Adrenal gland (tissue), 12 donors: ENCODE results near the gene SHROOM4. TPM values are rescaled to one million over a fixed set of nuclear protein-coding genes. Genes with fewer than 3 reads are reported as not detected.
A peak's percentile ranks its signal among the peaks of the same experiment; 100 is the strongest.

Experiments
- DNase-seq, 7 donors: peaks; one replicate each; pipeline ENCODE4 v3.0.0-alpha.2; 2019 to 2020
- H3K27ac ChIP-seq, 5 donors: fragments of 200-600 bp; sonication (generic) in 4 of 5; 1 replicate in 3 of 5; 2 replicates in 2 of 5; pipeline versions ENCODE4 v1.5.1 to v1.8.0; 2016 to 2020; ENCODE audit warnings: mild to moderate bottlenecking in 1 of 5
- H3K27me3 ChIP-seq: fragments of 200-600 bp; 2 replicates; pipeline ENCODE4 v1.8.0; 2021
- H3K36me3 ChIP-seq, 2 donors: fragments of 200-600 bp; replicated peaks in 1 of 2; 1 replicate in 1 of 2; 2 replicates in 1 of 2; pipeline versions ENCODE4 v1.5.1 to v1.8.0; 2018 to 2022
- H3K4me1 ChIP-seq, 2 donors: fragments of 200-600 bp; replicated peaks in 1 of 2; 1 replicate in 1 of 2; 2 replicates in 1 of 2; pipeline versions ENCODE4 v1.5.1 to v1.8.0; 2018 to 2021
- H3K4me3 ChIP-seq, 4 donors: fragments of 200-600 bp; sonication (generic) in 3 of 4; one replicate each; pipeline ENCODE4 v1.5.1; 2016 to 2018
- H3K9me3 ChIP-seq, 3 donors: fragments of 200-600 bp; sonication (generic) in 1 of 3; replicated peaks in 1 of 3; 1 replicate in 2 of 3; 2 replicates in 1 of 3; pipeline versions ENCODE4 v1.5.1 to v1.8.0; 2016 to 2021
- POLR2A ChIP-seq, 2 donors: fragments of 450-650 bp; IDR thresholded peaks; one replicate each; pipeline ENCODE4 v1.6.1; 2017; ENCODE audit warnings: antibody characterized with exemption in 2 of 2, mild to moderate bottlenecking in 2 of 2, moderate library complexity in 1 of 2
- WGBS, 4 donors: extraction: QIAGEN DNeasy Blood & Tissue Kit in 2 of 4; methylation state at CpG; one replicate each; pipeline versions ENCODE4 v1.1.5 to v1.1.7; 2013 to 2017; 5-methylcytosine and 5-hydroxymethylcytosine counted together
- intact Hi-C, 2 donors: fragments of 100-400 bp; cut with DNase I; formaldehyde crosslinking; loops; one replicate each; pipeline versions ENCODE4 v1.14.1 to v1.15.0; 2022 to 2023
- polyA plus RNA-seq, 3 donors: library from polyadenylated mRNA; stranded (reverse); fragments of 200-250 nt in 2 of 3; fragments of 350-450 nt in 1 of 3; fragmentation: Illumina TruSeq in 1 of 3; extraction: RNeasy Lipid Tissue Mini Kit (QIAGEN cat#74804) in 1 of 3; gene quantifications; one replicate each; pipeline ENCODE4 v1.2.3, GENCODE V29; 2013 to 2014
- total RNA-seq, 9 donors: library from RNA; depleted of rRNA in 4 of 9; stranded (reverse); fragments of >200 nt in 4 of 9; fragments of 120-200 nt in 1 of 9; fragmentation: NEBNext Ultra II Directional in 1 of 9; extraction: Animal tissue kit (Norgen Biotek cat#: 25700) in 1 of 9; gene quantifications; one replicate each; pipeline versions ENCODE4 v1.1.0 to v1.2.4, GENCODE V29; 2013 to 2023
- TF ChIP-seq, protein P1 (sequence below), 6 experiments: fragments of 450-650 bp in 4 of 6; fragments of 200-600 bp in 2 of 6; sonication (generic) in 1 of 6; IDR thresholded peaks; 1 replicate in 5 of 6; 2 replicates in 1 of 6; pipeline versions ENCODE4 v1.5.1 to v1.8.0; 2016 to 2021; ENCODE audit warnings: antibody characterized with exemption in 6 of 6, mild to moderate bottlenecking in 2 of 6, moderate library complexity in 1 of 6
- donor health status: healthy with polysubstance abuse.
- donor health status: Bipolar disorder and iron deficiency.
- donor health status: DM: yes; HTN: yes; CAD: no.
- donor health status: DM: no; HTN: no; CAD: no.
- donor health status: DM: no; HTN: no; CAD: no.
- donor health status: DM: yes; HTN: yes; CAD: no.

Gene SHROOM4
- total and polyA plus RNA-seq, 12 donors: 2.9 to 8.7 (median 5.9) TPM

DNA sequence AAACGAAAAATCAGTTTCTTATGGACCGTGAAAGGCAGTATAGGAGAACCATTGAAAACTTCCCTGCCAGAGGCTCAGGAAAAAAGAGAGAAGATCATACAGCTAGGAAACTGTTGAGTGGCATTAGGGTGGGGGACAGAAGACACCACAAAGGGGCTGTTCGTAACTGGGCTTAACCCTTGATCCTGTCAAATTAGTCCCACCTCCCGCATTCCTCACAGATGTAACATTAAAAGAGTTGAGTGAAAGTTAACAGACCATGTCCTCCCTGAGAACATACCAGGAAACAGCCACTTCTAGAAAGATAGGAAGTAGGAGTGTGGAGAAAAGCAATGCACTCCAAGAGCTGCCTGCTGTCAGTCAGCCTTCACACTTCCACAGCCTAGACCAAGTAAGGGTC lies 8.7 kb downstream of the SHROOM4 start:
- Histone ChIP-seq H3K27ac (no peak overlapping the region), H3K4me1 (no peaks in the 10 kb centered on the region), H3K27me3 (peaks cover 2% of the 10 kb centered on the region), H3K36me3 (no peaks in the 10 kb centered on the region), H3K9me3 (no peaks in the 10 kb centered on the region), H3K4me3 (no peak overlapping the region)
- no peak for DNase-seq
- intact Hi-C loops: no loop called here
- 73 to 94% (median 86%) methylated on average over 4 of the region's 4 CpGs for WGBS, 4 donors
- TF ChIP-seq, protein P1, sequence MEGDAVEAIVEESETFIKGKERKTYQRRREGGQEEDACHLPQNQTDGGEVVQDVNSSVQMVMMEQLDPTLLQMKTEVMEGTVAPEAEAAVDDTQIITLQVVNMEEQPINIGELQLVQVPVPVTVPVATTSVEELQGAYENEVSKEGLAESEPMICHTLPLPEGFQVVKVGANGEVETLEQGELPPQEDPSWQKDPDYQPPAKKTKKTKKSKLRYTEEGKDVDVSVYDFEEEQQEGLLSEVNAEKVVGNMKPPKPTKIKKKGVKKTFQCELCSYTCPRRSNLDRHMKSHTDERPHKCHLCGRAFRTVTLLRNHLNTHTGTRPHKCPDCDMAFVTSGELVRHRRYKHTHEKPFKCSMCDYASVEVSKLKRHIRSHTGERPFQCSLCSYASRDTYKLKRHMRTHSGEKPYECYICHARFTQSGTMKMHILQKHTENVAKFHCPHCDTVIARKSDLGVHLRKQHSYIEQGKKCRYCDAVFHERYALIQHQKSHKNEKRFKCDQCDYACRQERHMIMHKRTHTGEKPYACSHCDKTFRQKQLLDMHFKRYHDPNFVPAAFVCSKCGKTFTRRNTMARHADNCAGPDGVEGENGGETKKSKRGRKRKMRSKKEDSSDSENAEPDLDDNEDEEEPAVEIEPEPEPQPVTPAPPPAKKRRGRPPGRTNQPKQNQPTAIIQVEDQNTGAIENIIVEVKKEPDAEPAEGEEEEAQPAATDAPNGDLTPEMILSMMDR (IDR thresholded peaks at IDR 0.05): no peak
- TF ChIP-seq POLR2A (IDR thresholded peaks at IDR 0.05): no peak

DNA sequence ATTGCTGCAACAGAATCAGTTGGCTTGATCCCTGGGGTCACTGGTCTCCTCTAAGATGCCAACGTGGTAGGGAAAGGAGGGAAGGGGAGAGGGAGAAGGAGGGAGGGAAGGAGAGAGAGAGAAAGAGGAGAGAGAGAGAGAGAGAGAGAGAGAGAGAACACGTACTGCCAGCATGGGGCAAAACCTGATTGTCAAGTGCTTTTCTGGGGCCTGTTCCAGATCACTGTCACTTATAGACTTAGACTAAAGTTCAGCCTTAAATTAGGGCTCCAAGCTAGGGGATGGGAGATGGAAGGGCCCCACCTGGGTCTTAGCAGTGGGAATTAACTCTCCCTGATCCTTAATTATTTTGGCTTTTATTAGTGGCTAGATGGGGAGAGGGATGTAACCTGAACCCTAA lies 12.9 kb downstream of the SHROOM4 start:
- H3K36me3 ChIP-seq: no peaks in the 10 kb centered on the region
- TF ChIP-seq POLR2A (IDR thresholded peaks at IDR 0.05): no peak
- TF ChIP-seq, protein P1 (IDR thresholded peaks at IDR 0.05): no peak
- intact Hi-C loops: no loop called here
- H3K27ac ChIP-seq: no peak overlapping the region
- H3K4me3 ChIP-seq: no peak overlapping the region
- H3K9me3 ChIP-seq: no peaks in the 10 kb centered on the region
- H3K27me3 ChIP-seq: peaks cover 3% of the 10 kb centered on the region
- H3K4me1 ChIP-seq: no peaks in the 10 kb centered on the region
- DNase-seq: peak in 1 of 7 donors; percentile 13
- 22 to 38% (median 24%) methylated on average over 2 of the region's 2 CpGs for WGBS, 4 donors

DNA sequence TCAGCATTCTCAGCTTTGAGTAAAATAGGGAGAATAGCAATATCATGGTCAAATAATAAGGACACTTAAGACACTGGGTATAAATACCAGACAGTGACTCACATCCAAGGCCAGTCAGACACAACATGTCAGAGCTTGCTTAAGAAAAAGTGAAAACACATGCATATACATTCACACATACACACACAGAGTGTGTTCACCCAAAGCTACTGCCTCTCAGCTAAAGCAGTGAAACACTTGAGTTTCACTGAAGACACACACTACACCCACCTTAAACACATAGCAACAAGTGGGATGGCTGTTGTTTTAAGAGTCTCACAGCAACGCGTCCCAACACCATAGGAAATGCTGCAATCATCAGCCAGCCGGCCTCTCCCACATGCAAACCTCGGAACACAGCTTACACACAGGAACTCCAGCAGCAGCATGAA lies 14.4 kb downstream of the SHROOM4 start:
- TF ChIP-seq, protein P1 (IDR thresholded peaks at IDR 0.05): no peak
- TF ChIP-seq POLR2A (IDR thresholded peaks at IDR 0.05): no peak

DNA sequence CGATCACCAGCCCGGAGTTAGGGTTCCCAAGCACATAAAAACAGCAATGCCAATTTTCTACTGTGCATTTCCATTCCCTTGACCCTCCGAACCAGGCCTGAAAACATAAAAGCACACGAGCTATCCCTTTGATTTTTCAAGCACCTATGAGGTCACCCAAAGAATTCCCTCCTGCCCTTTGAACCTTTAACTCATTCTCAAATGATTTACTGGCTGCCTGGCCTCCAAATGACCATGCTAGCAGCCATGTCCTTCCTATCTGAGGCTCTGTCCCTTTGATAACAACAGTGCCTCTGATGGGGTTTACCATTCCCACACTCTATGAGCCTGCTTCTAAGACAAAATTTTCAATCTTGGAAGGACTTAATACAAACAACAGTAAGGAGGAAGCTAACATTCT lies 15.2 kb downstream of the SHROOM4 start:
- no peaks in the 10 kb centered on the region for H3K9me3 ChIP-seq
- TF ChIP-seq POLR2A (IDR thresholded peaks at IDR 0.05): no peak
- TF ChIP-seq, protein P1 (IDR thresholded peaks at IDR 0.05): no peak
- no peak for DNase-seq
- H3K27ac ChIP-seq: no peak overlapping the region
- peaks cover 3% of the 10 kb centered on the region for H3K27me3 ChIP-seq
- no peaks in the 10 kb centered on the region for H3K4me1 ChIP-seq
- 43 to 59% (median 53%) methylated on average over 4 of the region's 4 CpGs for WGBS, 4 donors
- H3K36me3 ChIP-seq: no peaks in the 10 kb centered on the region
- no peak overlapping the region for H3K4me3 ChIP-seq
- intact Hi-C loops: no loop called here

More for the DNA sequence above, 14.4 kb downstream of the SHROOM4 start:
- no peaks in the 10 kb centered on the region for H3K36me3 ChIP-seq
- H3K27ac ChIP-seq: no peak overlapping the region
- WGBS, 4 donors: 43 to 71% (median 67%) methylated on average over 1 to 4 of the region's 4 CpGs
- no peak overlapping the region for H3K4me3 ChIP-seq
- no peaks in the 10 kb centered on the region for H3K4me1 ChIP-seq
- peaks cover 3% of the 10 kb centered on the region for H3K27me3 ChIP-seq
- no peaks in the 10 kb centered on the region for H3K9me3 ChIP-seq
- intact Hi-C loops: no loop called here
- no peak for DNase-seq
